Skin epidermis (tissue), 12 donors: ENCODE results near the gene PLEKHM2.

ENCODE experiments used
- H3K27ac ChIP-seq, 21 experiments: fragments of 200-600 bp; sonication (generic) in 11 of 21; one replicate each; pipeline ENCODE4 v1.5.0; 2020; ENCODE audit warnings: mild to moderate bottlenecking in 3 of 21, inconsistent platforms in 2 of 21, moderate library complexity in 2 of 21
- H3K4me3 ChIP-seq, 7 experiments: fragments of 200-600 bp; sonication (generic) in 2 of 7; one replicate each; pipeline ENCODE4 v1.5.0; 2020; ENCODE audit warnings: inconsistent platforms in 2 of 7, mild to moderate bottlenecking in 2 of 7, moderate library complexity in 1 of 7

The PLEKHM2 gene

GRCh38 chr1:15734296-15734695 is 50.2 kb downstream of the PLEKHM2 start:
- peak overlapping the region in 1 of 21 experiments; percentile 22 for H3K27ac ChIP-seq

DNA sequence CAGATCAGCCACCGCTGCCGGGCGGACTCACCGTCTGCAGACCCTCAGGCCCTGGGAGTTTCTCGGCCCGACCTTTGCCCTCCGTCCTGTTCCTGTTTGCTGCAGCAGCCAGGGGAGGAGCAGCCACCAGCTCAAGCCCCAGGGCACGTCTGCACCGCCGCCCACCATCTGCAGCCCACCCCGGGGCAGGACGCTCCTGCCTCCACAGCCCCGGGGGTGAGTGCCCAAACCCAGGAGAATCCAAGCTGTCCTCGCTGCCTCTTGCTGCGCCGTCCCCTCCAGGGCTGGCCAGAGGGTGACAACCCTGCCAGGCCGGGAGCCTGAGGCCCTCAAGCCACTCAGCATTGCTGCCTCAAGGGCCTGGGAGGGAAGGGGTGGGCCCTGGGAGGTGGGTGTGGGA is 50.8 kb downstream of the PLEKHM2 start:
- H3K27ac ChIP-seq = peak overlapping the region in 4 of 21 experiments; percentile 23 to 50 (median 37)
- no peak overlapping the region for H3K4me3 ChIP-seq

More at GRCh38 chr1:15734296-15734695, 50.2 kb downstream of the PLEKHM2 start:
- H3K4me3 ChIP-seq = no peak overlapping the region

GRCh38 chr1:15735304-15736037 is 51.4 kb downstream of the PLEKHM2 start:
- peak overlapping the region in 9 of 21 experiments; percentile 21 to 69 (median 36) for H3K27ac ChIP-seq
- no peak overlapping the region for H3K4me3 ChIP-seq

- H3K27ac ChIP-seq = peak within 1 kb of the TSS in 10 of 21 experiments; percentile 6 to 69 (median 34)
- no peak within 1 kb of the TSS for H3K4me3 ChIP-seq
Observed at GRCh38 chr1:15736038-15736891, 52.1 kb downstream of the PLEKHM2 start, which contains the start of gene SLC25A34. Gene SLC25A34 (plus strand): TSS chr1:15736258. CDS start chr1:15736486, 228 bp downstream.

- H3K27ac ChIP-seq = peak overlapping the region in 3 of 21 experiments; percentile 3 to 16 (median 6)
- H3K4me3 ChIP-seq = no peak overlapping the region
Observed at GRCh38 chr1:15736892-15737261, 52.8 kb downstream of the PLEKHM2 start.

DNA sequence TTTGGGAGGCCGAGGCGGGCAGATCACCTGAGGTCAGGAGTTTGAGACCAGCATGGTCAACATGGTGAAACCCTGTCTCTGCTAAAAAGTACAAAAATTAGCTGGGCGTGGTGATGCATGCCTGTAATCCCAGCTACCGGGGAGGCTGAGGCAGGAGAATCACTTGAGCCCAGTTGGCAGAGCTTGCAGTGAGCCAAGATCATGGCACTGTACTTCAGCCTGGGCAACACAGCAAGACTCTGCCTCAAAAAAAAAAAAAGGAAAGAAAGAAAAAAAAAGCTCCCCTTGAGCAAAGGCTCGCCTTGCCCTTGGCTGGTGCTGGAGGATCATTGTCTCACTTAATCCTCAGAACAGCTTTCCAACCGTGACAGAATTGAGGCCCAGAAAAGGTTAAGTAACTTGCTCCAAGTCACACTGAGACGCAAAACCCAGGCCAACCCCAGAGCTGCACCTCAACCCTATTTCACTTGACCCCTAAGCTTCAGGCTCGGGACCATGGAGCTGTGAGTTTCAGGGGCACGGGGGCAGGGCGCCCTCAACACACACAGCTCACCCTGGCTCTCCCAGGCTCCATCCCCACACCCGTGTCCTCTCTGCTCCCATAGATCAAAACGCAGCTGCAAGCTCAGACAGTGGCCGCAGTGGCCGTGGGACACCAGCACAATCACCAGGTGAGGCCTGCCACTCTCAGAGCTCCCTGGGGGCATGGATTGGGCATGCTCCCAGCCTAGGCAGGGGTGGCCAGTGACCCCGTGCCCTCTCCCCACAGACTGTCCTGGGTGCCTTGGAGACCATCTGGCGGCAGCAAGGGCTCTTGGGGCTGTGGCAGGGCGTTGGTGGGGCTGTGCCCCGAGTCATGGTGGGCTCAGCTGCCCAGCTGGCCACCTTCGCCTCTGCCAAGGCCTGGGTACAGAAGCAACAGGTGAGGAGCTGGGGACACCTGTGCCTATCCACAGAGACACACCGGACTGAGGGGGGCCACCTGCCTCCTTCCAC is 53.5 kb downstream of the PLEKHM2 start:
- Histone ChIP-seq H3K27ac (no peak overlapping the region), H3K4me3 (no peak overlapping the region)

- no peak overlapping the region for H3K27ac ChIP-seq
- H3K4me3 ChIP-seq = no peak overlapping the region
Observed at GRCh38 chr1:15738416-15739113, 54.4 kb downstream of the PLEKHM2 start.

- no peak overlapping the region for H3K27ac ChIP-seq
Observed at GRCh38 chr1:15739259-15739658, 55.1 kb downstream of the PLEKHM2 start.

GRCh38 chr1:15739745-15740144 is 55.6 kb downstream of the PLEKHM2 start:
- Histone ChIP-seq H3K27ac (no peak overlapping the region), H3K4me3 (no peak overlapping the region)

More at GRCh38 chr1:15739259-15739658, 55.1 kb downstream of the PLEKHM2 start:
- no peak overlapping the region for H3K4me3 ChIP-seq

GRCh38 chr1:15740924-15741850 is 57.1 kb downstream of the PLEKHM2 start:
- H3K27ac ChIP-seq = no peak overlapping the region

GRCh38 chr1:15742339-15742801 is 58.2 kb downstream of the PLEKHM2 start, which contains the start of gene TMEM82:
Gene TMEM82 (plus strand): TSS chr1:15742499. CDS start chr1:15742560, 61 bp downstream.
- no peak within 1 kb of the TSS for H3K27ac ChIP-seq
- no peak within 1 kb of the TSS for H3K4me3 ChIP-seq

More at GRCh38 chr1:15740924-15741850, 57.1 kb downstream of the PLEKHM2 start:
- H3K4me3 ChIP-seq = no peak overlapping the region

GRCh38 chr1:15744122-15744679 is 60.1 kb downstream of the PLEKHM2 start:
- H3K27ac ChIP-seq = no peak overlapping the region

GRCh38 chr1:15747378-15747777 is 63.3 kb downstream of the PLEKHM2 start:
- H3K4me3 ChIP-seq = no peak overlapping the region
- no peak overlapping the region for H3K27ac ChIP-seq

More at GRCh38 chr1:15744122-15744679, 60.1 kb downstream of the PLEKHM2 start:
- no peak overlapping the region for H3K4me3 ChIP-seq

- no peak overlapping the region for H3K4me3 ChIP-seq
- no peak overlapping the region for H3K27ac ChIP-seq
Observed at GRCh38 chr1:15748264-15748663, 64.1 kb downstream of the PLEKHM2 start.

DNA sequence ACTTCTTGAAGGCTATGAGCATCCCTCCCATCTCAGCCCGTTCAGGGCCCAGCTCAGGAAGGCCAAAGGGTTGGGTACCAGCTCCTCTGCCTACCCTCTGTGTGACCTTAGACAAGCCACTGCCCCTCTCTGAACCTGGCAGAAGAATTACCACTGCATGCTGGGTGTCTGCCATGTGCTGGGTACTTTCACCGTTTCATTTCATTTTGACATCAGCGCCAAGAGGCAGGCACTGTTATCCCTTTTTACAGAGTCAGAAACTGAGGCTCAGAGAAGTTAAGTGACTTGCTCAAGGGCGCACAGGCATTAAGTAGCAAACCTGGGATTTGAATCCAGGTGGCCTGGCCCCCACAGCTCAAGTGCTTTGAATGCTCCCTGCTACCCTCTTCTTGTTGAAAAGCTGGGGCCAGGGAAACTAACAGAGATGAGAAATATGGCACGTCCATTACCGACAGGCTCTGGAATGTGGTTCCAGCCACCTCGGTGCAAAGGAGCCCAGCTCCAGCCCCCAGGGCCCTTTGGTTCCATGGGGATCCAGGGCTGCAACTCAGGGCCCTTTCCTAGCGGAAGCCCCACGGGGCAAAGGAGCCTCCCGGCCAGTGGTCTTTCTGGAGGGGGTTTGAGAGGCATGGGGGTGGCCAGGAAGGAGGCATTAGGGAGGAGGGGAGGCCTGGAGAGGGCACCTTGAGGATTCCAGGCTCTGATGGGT is 64.7 kb downstream of the PLEKHM2 start:
- Histone ChIP-seq H3K27ac (peak overlapping the region in 1 of 21 experiments; percentile 31), H3K4me3 (no peak overlapping the region)
